Kidney (tissue), 14 donors: ENCODE results near the gene SNRNP70. TPM values are rescaled to one million over a fixed set of nuclear protein-coding genes. Genes with fewer than 3 reads are reported as not detected.

Experiments used
- DNase-seq, 5 donors: peaks; one replicate each; pipeline ENCODE4 v3.0.0-alpha.2; 2013 to 2020
- FAIRE-seq: peaks from 2 replicates; lab custom pipeline; 2012; peaks lifted over from hg19 to GRCh38; lab: Jason Lieb, UNC
- H3K27ac ChIP-seq, 2 donors: one replicate each; pipeline ENCODE4 v1.7.0; 2013; ENCODE audit warnings: low read depth in 2 of 2, low read length in 2 of 2, inconsistent platforms in 1 of 2
- H3K27me3 ChIP-seq: one replicate; pipeline ENCODE4 v1.7.1; 2013; ENCODE audit warnings: low read length, inconsistent platforms; ENCODE audit not compliant: control insufficient read depth, insufficient read depth
- H3K36me3 ChIP-seq, 3 donors: one replicate each; pipeline versions ENCODE4 v1.7.0 to v1.7.1; 2013; ENCODE audit warnings: low read length in 3 of 3, control low read depth in 1 of 3, inconsistent platforms in 1 of 3; ENCODE audit not compliant: insufficient read depth in 3 of 3, control insufficient read depth in 2 of 3
- H3K4me1 ChIP-seq, 3 donors: one replicate each; pipeline versions ENCODE4 v1.7.0 to v1.7.1; 2013; ENCODE audit warnings: low read length in 3 of 3, inconsistent platforms in 1 of 3, low read depth in 1 of 3; ENCODE audit not compliant: control insufficient read depth in 2 of 3, insufficient read depth in 2 of 3
- H3K4me3 ChIP-seq, 3 donors: one replicate each; pipeline versions ENCODE4 v1.7.0 to v1.8.1; 2013; ENCODE audit warnings: low read length in 3 of 3, control low read depth in 1 of 3, inconsistent platforms in 1 of 3
- H3K9ac ChIP-seq, 3 donors: one replicate each; pipeline versions ENCODE4 v1.7.0 to v1.7.1; 2013; ENCODE audit warnings: low read length in 3 of 3, control low read depth in 1 of 3, inconsistent platforms in 1 of 3
- H3K9me3 ChIP-seq, 3 donors: one replicate each; pipeline versions ENCODE4 v1.7.0 to v1.7.1; 2013; ENCODE audit warnings: low read length in 3 of 3, control low read depth in 1 of 3, inconsistent platforms in 1 of 3; ENCODE audit not compliant: control insufficient read depth in 2 of 3, insufficient read depth in 1 of 3
- CTCF ChIP-seq: IDR thresholded peaks from 3 replicates; pipeline ENCODE4 v1.5.1; 2012; ENCODE audit warnings: mild to moderate bottlenecking, moderate library complexity, borderline replicate concordance; ENCODE audit not compliant: insufficient read depth; ENCODE audit errors: extremely low read depth
- intact Hi-C: fragments of 100-400 bp; cut with DNase I; formaldehyde crosslinking; loops from one replicate; pipeline ENCODE4 v1.11.1; 2022
- polyA plus RNA-seq: library from polyadenylated mRNA; stranded (reverse); fragments of 350-450 nt; fragmentation: Illumina TruSeq; extraction: RNeasy Lipid Tissue Mini Kit (QIAGEN cat#74804); gene quantifications from one replicate; pipeline ENCODE4 v1.2.3, GENCODE V29; 2014; ENCODE audit warnings: low read depth, low replicate concordance; ENCODE audit not compliant: insufficient read depth
- total RNA-seq: library from RNA; stranded (reverse); fragmentation: NEBNext Ultra II Directional; extraction: Animal tissue kit (Norgen Biotek cat#: 25700); gene quantifications from one replicate; pipeline ENCODE4 v1.2.1, GENCODE V29; 2021
- donor health status: control.
- donor health status: control.
- donor health status: control.
- donor health status: control.
- donor health status: control.
- donor health status: DM: yes; HTN: yes; CAD: no.
- donor health status: Normal renal cell carcinoma (clear cell type).

Gene SNRNP70
- total and polyA plus RNA-seq, 2 donors from 2014 or later = 144 to 203 TPM

GRCh38 chr19:49080392-49080791 lies 4.9 kb upstream of the SNRNP70 start:
- Histone ChIP-seq H3K27ac (no peak overlapping the region), H3K36me3 (no peaks in the 10 kb centered on the region), H3K9ac (no peak overlapping the region), H3K27me3 (no peaks in the 10 kb centered on the region), H3K9me3 (no peaks in the 10 kb centered on the region), H3K4me3 (no peak overlapping the region), H3K4me1 (no peaks in the 10 kb centered on the region)
- FAIRE-seq = no peak
- DNase-seq = no peak
- intact Hi-C loops = no loop called here
- TF ChIP-seq CTCF = no peak

GRCh38 chr19:49081273-49081672 lies 4.0 kb upstream of the SNRNP70 start:
- DNase-seq = no peak
- Histone ChIP-seq H3K27ac (no peak overlapping the region), H3K36me3 (no peaks in the 10 kb centered on the region), H3K9ac (no peak overlapping the region), H3K27me3 (no peaks in the 10 kb centered on the region), H3K4me1 (peaks cover 0 to 4% (median 2%) of the 10 kb centered on the region in 3 donors), H3K9me3 (no peaks in the 10 kb centered on the region), H3K4me3 (no peak overlapping the region)
- intact Hi-C loops = no loop called here
- TF ChIP-seq CTCF = no peak
- no peak for FAIRE-seq

GRCh38 chr19:49084206-49085019 lies 838 bp upstream of the SNRNP70 start:
- Histone ChIP-seq H3K27ac (peak overlapping the region; percentile 91 to 92), H3K36me3 (peaks cover 0 to 3% (median 0%) of the 10 kb centered on the region in 3 donors), H3K9ac (peak overlapping the region in 2 of 3 donors; percentile 34 to 84), H3K27me3 (no peaks in the 10 kb centered on the region), H3K4me1 (peaks cover 0 to 13% (median 10%) of the 10 kb centered on the region in 3 donors), H3K4me3 (peak overlapping the region; percentile 76 to 95 (median 79)), H3K9me3 (no peaks in the 10 kb centered on the region)
- DNase-seq (no peak), FAIRE-seq (no peak)
- intact Hi-C loops = no loop called here
- TF ChIP-seq CTCF = no peak
